ENCODE measurements around the gene KAZN.

DNA sequence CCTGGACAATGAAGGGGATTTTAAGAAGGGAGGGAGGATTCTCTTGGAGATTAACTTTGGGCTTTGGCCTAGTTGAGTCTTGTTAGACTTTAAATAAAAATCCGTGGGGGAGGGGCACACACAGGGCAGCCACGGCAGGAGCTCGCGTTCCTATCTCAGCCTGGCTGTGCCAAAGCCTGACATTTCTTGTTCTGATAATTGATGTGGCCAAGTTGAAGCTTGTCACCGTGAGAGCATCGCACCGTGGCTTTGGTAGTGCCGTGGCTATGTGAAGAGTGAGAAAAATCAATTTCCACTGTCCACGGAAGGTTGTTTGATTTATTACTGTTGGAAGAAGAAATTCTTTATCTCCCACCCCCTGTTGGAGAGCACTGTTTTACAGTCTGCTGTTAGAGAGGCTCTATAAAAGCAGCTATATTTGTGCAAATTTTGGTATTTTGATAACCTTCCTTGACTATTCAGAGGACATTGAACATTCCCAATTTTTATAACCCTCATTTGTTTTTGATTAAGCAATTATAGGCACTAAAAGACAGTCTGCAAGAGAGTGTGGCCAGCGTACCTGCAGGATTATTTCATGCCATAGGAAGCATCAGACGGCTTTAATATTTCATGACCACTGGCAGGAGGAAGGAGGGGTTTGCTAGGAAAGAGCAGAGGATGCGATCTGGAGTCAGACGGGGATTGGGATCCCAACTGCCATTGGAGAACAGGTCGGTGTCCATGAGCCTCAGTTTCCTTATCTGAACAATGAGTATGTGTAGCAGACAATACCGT, 160.7 kb downstream of the KAZN start:
- TF ChIP-seq, protein P1, sequence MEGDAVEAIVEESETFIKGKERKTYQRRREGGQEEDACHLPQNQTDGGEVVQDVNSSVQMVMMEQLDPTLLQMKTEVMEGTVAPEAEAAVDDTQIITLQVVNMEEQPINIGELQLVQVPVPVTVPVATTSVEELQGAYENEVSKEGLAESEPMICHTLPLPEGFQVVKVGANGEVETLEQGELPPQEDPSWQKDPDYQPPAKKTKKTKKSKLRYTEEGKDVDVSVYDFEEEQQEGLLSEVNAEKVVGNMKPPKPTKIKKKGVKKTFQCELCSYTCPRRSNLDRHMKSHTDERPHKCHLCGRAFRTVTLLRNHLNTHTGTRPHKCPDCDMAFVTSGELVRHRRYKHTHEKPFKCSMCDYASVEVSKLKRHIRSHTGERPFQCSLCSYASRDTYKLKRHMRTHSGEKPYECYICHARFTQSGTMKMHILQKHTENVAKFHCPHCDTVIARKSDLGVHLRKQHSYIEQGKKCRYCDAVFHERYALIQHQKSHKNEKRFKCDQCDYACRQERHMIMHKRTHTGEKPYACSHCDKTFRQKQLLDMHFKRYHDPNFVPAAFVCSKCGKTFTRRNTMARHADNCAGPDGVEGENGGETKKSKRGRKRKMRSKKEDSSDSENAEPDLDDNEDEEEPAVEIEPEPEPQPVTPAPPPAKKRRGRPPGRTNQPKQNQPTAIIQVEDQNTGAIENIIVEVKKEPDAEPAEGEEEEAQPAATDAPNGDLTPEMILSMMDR (conservative IDR thresholded peaks at IDR 0.05 in 1 of 2, IDR thresholded peaks at IDR 0.05 in 1 of 2; ENCODE audit: low read depth in 1 of 2, low read length in 2 of 2): no peak
- no peak for TF ChIP-seq EZH2 (IDR thresholded peaks at IDR 0.05; ENCODE audit: low read length, missing control alignments)

Measured in fibroblast of lung (primary cell).